Measurements from ENCODE around the gene DNAH7.

Gene DNAH7

DNA sequence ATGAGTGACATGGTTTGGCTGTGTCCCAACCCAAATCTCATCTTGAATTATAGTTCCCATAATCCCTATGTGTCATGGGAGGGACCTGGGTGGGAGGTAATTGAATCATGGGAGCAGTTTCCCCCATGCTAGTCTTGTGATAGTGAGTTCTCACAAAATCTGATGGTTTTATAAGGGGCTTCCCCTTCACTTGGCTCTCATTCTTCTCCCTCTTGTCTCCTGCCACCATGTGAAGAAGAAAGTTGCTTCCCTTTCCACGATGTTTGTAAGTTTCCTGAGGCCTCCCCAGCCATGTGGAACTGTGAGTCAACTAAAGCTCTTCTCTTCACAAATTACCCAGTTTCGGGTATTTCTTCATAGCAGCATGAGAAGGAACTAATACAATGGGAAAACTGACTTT lies 14.0 kb downstream of the DNAH7 start:
- Histone ChIP-seq H3K36me3 (ENCODE audit: insufficient read depth, insufficient read length, low read length) (no peaks in the 10 kb centered on the region), H3K9ac (ENCODE audit: insufficient read length, low read depth) (no peak overlapping the region), H3K9me3 (ENCODE audit: insufficient read depth, low read length) (no peaks in the 10 kb centered on the region), H3K4me3 (ENCODE audit: insufficient read length, low read depth) (no peak overlapping the region), H3K4me1 (ENCODE audit: insufficient read depth, insufficient read length) (no peaks in the 10 kb centered on the region), H3K27me3 (ENCODE audit: insufficient read depth, insufficient read length) (no peaks in the 10 kb centered on the region)
- DNase-seq (ENCODE audit: low read depth, low spot score), result no peak
- TF ChIP-seq YY1 (IDR thresholded peaks at IDR 0.05; ENCODE audit: insufficient read depth, insufficient read length) (no peak), ZNF274 (IDR thresholded peaks at IDR 0.05; ENCODE audit: low read depth, low read length) (no peak), SUZ12 (IDR thresholded peaks at IDR 0.05; ENCODE audit: extremely low read depth, insufficient read depth, insufficient read length) (no peak)

DNA sequence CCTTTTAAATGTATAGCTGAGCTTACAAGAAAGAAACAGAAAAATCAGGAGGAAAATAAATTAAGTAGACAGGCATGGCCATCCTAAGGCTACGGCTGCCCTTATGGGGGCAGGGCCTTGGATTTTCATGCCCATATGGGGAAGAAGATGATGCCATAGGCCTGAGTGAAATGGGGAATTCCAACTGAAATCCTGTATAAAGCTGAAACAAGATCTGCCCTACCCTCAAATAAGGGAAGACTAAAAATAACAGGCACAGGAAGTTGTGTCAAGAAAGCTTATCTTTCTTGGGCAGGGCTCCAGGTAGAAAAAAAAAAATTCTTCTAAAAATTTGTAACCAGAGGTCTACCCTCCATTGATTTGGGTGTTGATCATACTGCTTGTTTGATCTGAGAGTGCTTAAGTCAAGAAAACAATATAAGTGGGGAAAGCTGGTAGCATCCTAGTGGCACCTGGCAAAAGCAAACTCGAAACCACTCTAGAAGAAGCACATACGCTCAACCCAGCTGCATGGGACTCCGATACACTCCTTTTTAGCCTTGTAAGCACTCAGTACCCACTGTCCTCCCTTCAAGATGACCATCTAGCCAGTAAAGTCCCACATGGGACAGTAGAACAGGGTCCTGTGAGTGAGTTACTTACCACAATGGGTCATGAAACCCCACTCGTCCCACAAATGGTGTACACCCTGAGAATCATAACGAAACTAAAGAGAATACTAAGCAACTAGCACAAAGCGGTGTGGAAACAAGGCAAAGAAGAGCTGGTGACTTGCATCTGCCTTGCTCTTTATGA lies 22.3 kb downstream of the DNAH7 start:
- TF ChIP-seq SUZ12 (IDR thresholded peaks at IDR 0.05; ENCODE audit: extremely low read depth, insufficient read depth, insufficient read length) (no peak), YY1 (IDR thresholded peaks at IDR 0.05; ENCODE audit: insufficient read depth, insufficient read length) (no peak), ZNF274 (IDR thresholded peaks at IDR 0.05; ENCODE audit: low read depth, low read length) (no peak)
- H3K9me3 ChIP-seq (ENCODE audit: insufficient read depth, low read length), result no peaks in the 10 kb centered on the region
- no peak for DNase-seq (ENCODE audit: low read depth, low spot score)
- H3K36me3 ChIP-seq (ENCODE audit: insufficient read depth, insufficient read length, low read length), result no peaks in the 10 kb centered on the region
- H3K4me1 ChIP-seq (ENCODE audit: insufficient read depth, insufficient read length), result no peaks in the 10 kb centered on the region
- H3K27me3 ChIP-seq (ENCODE audit: insufficient read depth, insufficient read length), result no peaks in the 10 kb centered on the region
- no peak overlapping the region for H3K4me3 ChIP-seq (ENCODE audit: insufficient read length, low read depth)
- H3K9ac ChIP-seq (ENCODE audit: insufficient read length, low read depth), result no peak overlapping the region

DNA sequence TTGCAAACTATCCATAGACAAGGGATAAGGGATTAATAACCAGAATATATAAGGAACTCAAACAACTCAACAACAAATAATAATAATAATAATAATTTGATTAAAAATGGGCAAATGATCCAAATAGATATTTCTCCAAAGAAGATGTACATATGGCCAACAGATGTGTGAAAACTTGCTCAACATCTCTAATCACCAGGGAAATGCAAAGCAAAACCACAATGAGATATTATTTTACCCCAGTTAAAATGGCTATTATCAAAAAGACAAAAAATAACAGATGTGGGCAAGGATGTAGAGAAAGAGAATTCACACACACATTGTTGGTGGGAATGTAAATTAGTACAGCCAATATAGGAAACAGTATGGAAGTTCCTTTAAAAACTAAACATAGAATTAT lies 26.9 kb downstream of the DNAH7 start:
- Histone ChIP-seq H3K9me3 (ENCODE audit: insufficient read depth, low read length) (peaks cover 14% of the 10 kb centered on the region), H3K36me3 (ENCODE audit: insufficient read depth, insufficient read length, low read length) (no peaks in the 10 kb centered on the region), H3K4me3 (ENCODE audit: insufficient read length, low read depth) (no peak overlapping the region), H3K9ac (ENCODE audit: insufficient read length, low read depth) (no peak overlapping the region), H3K4me1 (ENCODE audit: insufficient read depth, insufficient read length) (no peaks in the 10 kb centered on the region), H3K27me3 (ENCODE audit: insufficient read depth, insufficient read length) (no peaks in the 10 kb centered on the region)
- DNase-seq (ENCODE audit: low read depth, low spot score), result no peak
- TF ChIP-seq YY1 (IDR thresholded peaks at IDR 0.05; ENCODE audit: insufficient read depth, insufficient read length), result no peak
- TF ChIP-seq ZNF274 (IDR thresholded peaks at IDR 0.05; ENCODE audit: low read depth, low read length), result no peak
- TF ChIP-seq SUZ12 (IDR thresholded peaks at IDR 0.05; ENCODE audit: extremely low read depth, insufficient read depth, insufficient read length), result no peak

DNA sequence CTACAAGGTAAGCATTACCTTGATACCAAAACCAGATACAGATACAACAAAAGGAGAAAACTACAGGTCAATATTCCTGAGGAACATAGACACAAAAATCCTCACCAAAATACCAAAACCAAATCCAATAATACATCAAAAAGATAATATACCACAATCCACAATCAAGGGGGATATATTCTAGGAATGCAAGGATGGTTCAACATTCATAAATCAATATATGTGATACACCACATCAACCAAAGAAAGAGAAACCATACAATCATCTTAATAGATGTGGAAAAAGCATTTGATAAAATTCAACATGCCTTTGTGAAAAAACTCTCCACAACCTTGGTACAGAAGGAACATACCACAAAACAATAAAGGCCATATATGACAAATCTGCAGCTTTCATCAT lies 28.4 kb downstream of the DNAH7 start:
- H3K9ac ChIP-seq (ENCODE audit: insufficient read length, low read depth), result no peak overlapping the region
- no peaks in the 10 kb centered on the region for H3K36me3 ChIP-seq (ENCODE audit: insufficient read depth, insufficient read length, low read length)
- H3K4me3 ChIP-seq (ENCODE audit: insufficient read length, low read depth), result no peak overlapping the region
- TF ChIP-seq SUZ12 (IDR thresholded peaks at IDR 0.05; ENCODE audit: extremely low read depth, insufficient read depth, insufficient read length), result no peak
- no peak for TF ChIP-seq YY1 (IDR thresholded peaks at IDR 0.05; ENCODE audit: insufficient read depth, insufficient read length)
- no peak for TF ChIP-seq ZNF274 (IDR thresholded peaks at IDR 0.05; ENCODE audit: low read depth, low read length)
- no peaks in the 10 kb centered on the region for H3K27me3 ChIP-seq (ENCODE audit: insufficient read depth, insufficient read length)
- H3K4me1 ChIP-seq (ENCODE audit: insufficient read depth, insufficient read length), result no peaks in the 10 kb centered on the region
- no peak for DNase-seq (ENCODE audit: low read depth, low spot score)
- peaks cover 14% of the 10 kb centered on the region for H3K9me3 ChIP-seq (ENCODE audit: insufficient read depth, low read length)

DNA sequence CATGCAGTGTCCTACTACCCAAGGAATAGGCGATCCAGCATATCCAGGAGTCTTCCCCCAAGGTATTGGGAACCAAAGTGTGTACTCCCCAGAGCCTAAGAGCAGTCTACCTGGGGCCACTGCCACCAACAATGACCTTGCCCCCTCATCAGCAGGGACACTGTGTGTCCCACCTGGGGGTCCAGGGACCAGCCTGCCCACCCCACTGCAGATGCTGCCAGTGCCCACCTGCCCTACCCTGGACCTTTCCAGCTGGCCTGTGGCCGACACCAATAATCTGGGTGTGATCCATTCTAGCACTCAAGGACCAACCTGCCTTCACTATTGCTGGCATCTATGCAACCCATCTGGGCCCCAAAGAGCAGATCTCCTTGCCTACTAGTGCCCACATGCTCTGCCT lies 32.2 kb downstream of the DNAH7 start:
- no peak for DNase-seq (ENCODE audit: low read depth, low spot score)
- H3K9me3 ChIP-seq (ENCODE audit: insufficient read depth, low read length), result peaks cover 14% of the 10 kb centered on the region
- no peaks in the 10 kb centered on the region for H3K27me3 ChIP-seq (ENCODE audit: insufficient read depth, insufficient read length)
- H3K9ac ChIP-seq (ENCODE audit: insufficient read length, low read depth), result no peak overlapping the region
- no peaks in the 10 kb centered on the region for H3K4me1 ChIP-seq (ENCODE audit: insufficient read depth, insufficient read length)
- H3K36me3 ChIP-seq (ENCODE audit: insufficient read depth, insufficient read length, low read length), result no peaks in the 10 kb centered on the region
- TF ChIP-seq ZNF274 (IDR thresholded peaks at IDR 0.05; ENCODE audit: low read depth, low read length), result no peak
- no peak for TF ChIP-seq SUZ12 (IDR thresholded peaks at IDR 0.05; ENCODE audit: extremely low read depth, insufficient read depth, insufficient read length)
- TF ChIP-seq YY1 (IDR thresholded peaks at IDR 0.05; ENCODE audit: insufficient read depth, insufficient read length), result no peak
- H3K4me3 ChIP-seq (ENCODE audit: insufficient read length, low read depth), result no peak overlapping the region

DNA sequence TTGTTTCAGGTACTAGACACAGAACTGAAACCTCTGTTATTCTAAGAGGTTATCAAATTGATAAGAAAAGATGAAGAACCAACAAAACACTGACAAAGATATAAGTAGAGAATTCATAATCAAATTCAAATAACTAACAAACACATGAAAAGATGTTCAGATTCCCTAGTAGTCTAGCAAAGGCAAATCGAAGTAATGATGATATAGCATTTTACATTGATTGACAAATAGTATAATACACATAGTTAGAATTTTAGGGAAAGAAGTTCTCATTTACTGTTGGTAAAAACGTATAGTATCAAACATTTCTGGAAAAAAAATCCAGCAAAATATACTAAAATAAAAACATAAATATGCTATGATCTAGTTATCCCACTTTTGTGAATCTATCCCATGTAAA lies 50.6 kb downstream of the DNAH7 start:
- no peak for TF ChIP-seq ZNF274 (IDR thresholded peaks at IDR 0.05; ENCODE audit: low read depth, low read length)
- no peak for TF ChIP-seq SUZ12 (IDR thresholded peaks at IDR 0.05; ENCODE audit: extremely low read depth, insufficient read depth, insufficient read length)
- TF ChIP-seq YY1 (IDR thresholded peaks at IDR 0.05; ENCODE audit: insufficient read depth, insufficient read length), result no peak
- no peaks in the 10 kb centered on the region for H3K9me3 ChIP-seq (ENCODE audit: insufficient read depth, low read length)
- DNase-seq (ENCODE audit: low read depth, low spot score), result no peak

DNA sequence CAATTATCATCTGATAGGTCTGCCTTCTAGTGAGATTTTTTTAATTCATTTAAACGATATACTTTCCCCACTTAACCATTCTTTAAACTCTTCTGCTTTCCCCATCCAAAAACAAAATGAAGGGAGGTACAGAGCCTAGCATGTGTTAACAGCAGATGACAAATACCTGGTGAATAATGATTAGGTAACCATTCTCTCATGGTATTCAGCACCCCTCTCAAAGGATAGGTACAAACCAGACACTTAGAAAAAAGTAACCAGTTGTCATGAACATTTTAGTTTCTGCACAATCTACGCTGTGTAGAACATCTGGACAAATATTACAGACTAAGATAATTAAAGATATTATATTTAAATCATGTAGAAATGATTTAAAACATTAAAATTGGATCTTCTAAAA lies 56.3 kb downstream of the DNAH7 start:
- TF ChIP-seq YY1 (IDR thresholded peaks at IDR 0.05; ENCODE audit: insufficient read depth, insufficient read length) (no peak), SUZ12 (IDR thresholded peaks at IDR 0.05; ENCODE audit: extremely low read depth, insufficient read depth, insufficient read length) (no peak), ZNF274 (IDR thresholded peaks at IDR 0.05; ENCODE audit: low read depth, low read length) (no peak)
- Histone ChIP-seq H3K9me3 (ENCODE audit: insufficient read depth, low read length) (no peaks in the 10 kb centered on the region), H3K9ac (ENCODE audit: insufficient read length, low read depth) (no peak overlapping the region), H3K36me3 (ENCODE audit: insufficient read depth, insufficient read length, low read length) (no peaks in the 10 kb centered on the region), H3K4me3 (ENCODE audit: insufficient read length, low read depth) (no peak overlapping the region), H3K27me3 (ENCODE audit: insufficient read depth, insufficient read length) (no peaks in the 10 kb centered on the region), H3K4me1 (ENCODE audit: insufficient read depth, insufficient read length) (no peaks in the 10 kb centered on the region)
- DNase-seq (ENCODE audit: low read depth, low spot score), result no peak

More for the DNA sequence above, 50.6 kb downstream of the DNAH7 start:
- Histone ChIP-seq H3K9ac (ENCODE audit: insufficient read length, low read depth) (no peak overlapping the region), H3K27me3 (ENCODE audit: insufficient read depth, insufficient read length) (no peaks in the 10 kb centered on the region), H3K36me3 (ENCODE audit: insufficient read depth, insufficient read length, low read length) (no peaks in the 10 kb centered on the region), H3K4me3 (ENCODE audit: insufficient read length, low read depth) (no peak overlapping the region), H3K4me1 (ENCODE audit: insufficient read depth, insufficient read length) (no peaks in the 10 kb centered on the region)

Data from NT2/D1 (cell line).